ENCODE data around the gene MARK3.

MARK3 gene

GRCh38 chr14:103492156-103492925 is 107.1 kb downstream of the MARK3 start:
- H3K4me1 ChIP-seq (ENCODE audit: control insufficient read depth, insufficient read depth, low read length): no peaks in the 10 kb centered on the region
- no peaks in the 10 kb centered on the region for H3K9me3 ChIP-seq (ENCODE audit: control insufficient read depth, insufficient read depth, low read length)
- H3K36me3 ChIP-seq (ENCODE audit: control insufficient read depth, insufficient read depth, low read length): peaks cover 74% of the 10 kb centered on the region
- no peaks in the 10 kb centered on the region for H3K27me3 ChIP-seq (ENCODE audit: control insufficient read depth, insufficient read depth, low read length)
- no peak overlapping the region for H3K4me3 ChIP-seq (ENCODE audit: low read depth, low read length)
- H3K9ac ChIP-seq (ENCODE audit: low read depth, low read length): no peak overlapping the region
- H3K27ac ChIP-seq (ENCODE audit: low read depth, low read length): no peak overlapping the region

- Histone ChIP-seq H3K4me3 (ENCODE audit: low read depth, low read length) (no peak overlapping the region), H3K27ac (ENCODE audit: low read depth, low read length) (no peak overlapping the region), H3K9ac (ENCODE audit: low read depth, low read length) (no peak overlapping the region), H3K9me3 (ENCODE audit: control insufficient read depth, insufficient read depth, low read length) (no peaks in the 10 kb centered on the region), H3K27me3 (ENCODE audit: control insufficient read depth, insufficient read depth, low read length) (no peaks in the 10 kb centered on the region), H3K36me3 (ENCODE audit: control insufficient read depth, insufficient read depth, low read length) (peaks cover 71% of the 10 kb centered on the region), H3K4me1 (ENCODE audit: control insufficient read depth, insufficient read depth, low read length) (no peaks in the 10 kb centered on the region)
These were observed 110.6 kb downstream of the MARK3 start for GRCh38 chr14:103495854-103496253.

GRCh38 chr14:103496776-103497175 is 111.6 kb downstream of the MARK3 start:
- Histone ChIP-seq H3K27ac (ENCODE audit: low read depth, low read length) (no peak overlapping the region), H3K27me3 (ENCODE audit: control insufficient read depth, insufficient read depth, low read length) (no peaks in the 10 kb centered on the region), H3K9me3 (ENCODE audit: control insufficient read depth, insufficient read depth, low read length) (no peaks in the 10 kb centered on the region), H3K4me1 (ENCODE audit: control insufficient read depth, insufficient read depth, low read length) (no peaks in the 10 kb centered on the region), H3K4me3 (ENCODE audit: low read depth, low read length) (no peak overlapping the region), H3K36me3 (ENCODE audit: control insufficient read depth, insufficient read depth, low read length) (peaks cover 71% of the 10 kb centered on the region), H3K9ac (ENCODE audit: low read depth, low read length) (no peak overlapping the region)

- H3K27me3 ChIP-seq (ENCODE audit: control insufficient read depth, insufficient read depth, low read length): no peaks in the 10 kb centered on the region
- H3K9ac ChIP-seq (ENCODE audit: low read depth, low read length): no peak overlapping the region
- H3K4me3 ChIP-seq (ENCODE audit: low read depth, low read length): no peak overlapping the region
- H3K27ac ChIP-seq (ENCODE audit: low read depth, low read length): no peak overlapping the region
- H3K36me3 ChIP-seq (ENCODE audit: control insufficient read depth, insufficient read depth, low read length): peaks cover 78% of the 10 kb centered on the region
- H3K9me3 ChIP-seq (ENCODE audit: control insufficient read depth, insufficient read depth, low read length): no peaks in the 10 kb centered on the region
- H3K4me1 ChIP-seq (ENCODE audit: control insufficient read depth, insufficient read depth, low read length): no peaks in the 10 kb centered on the region
These were observed 114.5 kb downstream of the MARK3 start for GRCh38 chr14:103499709-103500108.

GRCh38 chr14:103500148-103500990 is 115.2 kb downstream of the MARK3 start:
- Histone ChIP-seq H3K4me1 (ENCODE audit: control insufficient read depth, insufficient read depth, low read length) (no peaks in the 10 kb centered on the region), H3K9me3 (ENCODE audit: control insufficient read depth, insufficient read depth, low read length) (no peaks in the 10 kb centered on the region), H3K27me3 (ENCODE audit: control insufficient read depth, insufficient read depth, low read length) (no peaks in the 10 kb centered on the region), H3K4me3 (ENCODE audit: low read depth, low read length) (no peak overlapping the region), H3K27ac (ENCODE audit: low read depth, low read length) (peak overlapping the region; percentile 44), H3K9ac (ENCODE audit: low read depth, low read length) (no peak overlapping the region), H3K36me3 (ENCODE audit: control insufficient read depth, insufficient read depth, low read length) (peaks cover 78% of the 10 kb centered on the region)

GRCh38 chr14:103501041-103501870 is 116.0 kb downstream of the MARK3 start:
- peaks cover 76% of the 10 kb centered on the region for H3K36me3 ChIP-seq (ENCODE audit: control insufficient read depth, insufficient read depth, low read length)
- no peaks in the 10 kb centered on the region for H3K4me1 ChIP-seq (ENCODE audit: control insufficient read depth, insufficient read depth, low read length)

GRCh38 chr14:103501921-103502669 is 116.9 kb downstream of the MARK3 start:
- no peak overlapping the region for H3K9ac ChIP-seq (ENCODE audit: low read depth, low read length)
- H3K27me3 ChIP-seq (ENCODE audit: control insufficient read depth, insufficient read depth, low read length): no peaks in the 10 kb centered on the region
- H3K36me3 ChIP-seq (ENCODE audit: control insufficient read depth, insufficient read depth, low read length): peaks cover 75% of the 10 kb centered on the region
- H3K9me3 ChIP-seq (ENCODE audit: control insufficient read depth, insufficient read depth, low read length): no peaks in the 10 kb centered on the region
- H3K27ac ChIP-seq (ENCODE audit: low read depth, low read length): no peak overlapping the region
- no peak overlapping the region for H3K4me3 ChIP-seq (ENCODE audit: low read depth, low read length)
- H3K4me1 ChIP-seq (ENCODE audit: control insufficient read depth, insufficient read depth, low read length): no peaks in the 10 kb centered on the region

More at GRCh38 chr14:103501041-103501870, 116.0 kb downstream of the MARK3 start:
- Histone ChIP-seq H3K9ac (ENCODE audit: low read depth, low read length) (no peak overlapping the region), H3K4me3 (ENCODE audit: low read depth, low read length) (no peak overlapping the region), H3K9me3 (ENCODE audit: control insufficient read depth, insufficient read depth, low read length) (no peaks in the 10 kb centered on the region), H3K27ac (ENCODE audit: low read depth, low read length) (no peak overlapping the region), H3K27me3 (ENCODE audit: control insufficient read depth, insufficient read depth, low read length) (no peaks in the 10 kb centered on the region)

GRCh38 chr14:103502877-103503276 is 117.7 kb downstream of the MARK3 start:
- H3K36me3 ChIP-seq (ENCODE audit: control insufficient read depth, insufficient read depth, low read length): peaks cover 75% of the 10 kb centered on the region
- no peak overlapping the region for H3K9ac ChIP-seq (ENCODE audit: low read depth, low read length)
- no peak overlapping the region for H3K4me3 ChIP-seq (ENCODE audit: low read depth, low read length)
- no peaks in the 10 kb centered on the region for H3K4me1 ChIP-seq (ENCODE audit: control insufficient read depth, insufficient read depth, low read length)
- H3K27ac ChIP-seq (ENCODE audit: low read depth, low read length): no peak overlapping the region
- no peaks in the 10 kb centered on the region for H3K9me3 ChIP-seq (ENCODE audit: control insufficient read depth, insufficient read depth, low read length)
- H3K27me3 ChIP-seq (ENCODE audit: control insufficient read depth, insufficient read depth, low read length): no peaks in the 10 kb centered on the region

- H3K27ac ChIP-seq (ENCODE audit: low read depth, low read length): no peak overlapping the region
These were observed 118.1 kb downstream of the MARK3 start for GRCh38 chr14:103503296-103503695.

GRCh38 chr14:103504991-103505565 is 119.9 kb downstream of the MARK3 start:
- Histone ChIP-seq H3K27ac (ENCODE audit: low read depth, low read length) (no peak overlapping the region), H3K4me3 (ENCODE audit: low read depth, low read length) (no peak overlapping the region), H3K9ac (ENCODE audit: low read depth, low read length) (no peak overlapping the region), H3K27me3 (ENCODE audit: control insufficient read depth, insufficient read depth, low read length) (no peaks in the 10 kb centered on the region), H3K4me1 (ENCODE audit: control insufficient read depth, insufficient read depth, low read length) (no peaks in the 10 kb centered on the region), H3K36me3 (ENCODE audit: control insufficient read depth, insufficient read depth, low read length) (peaks cover 74% of the 10 kb centered on the region), H3K9me3 (ENCODE audit: control insufficient read depth, insufficient read depth, low read length) (no peaks in the 10 kb centered on the region)

More at GRCh38 chr14:103503296-103503695, 118.1 kb downstream of the MARK3 start:
- Histone ChIP-seq H3K4me1 (ENCODE audit: control insufficient read depth, insufficient read depth, low read length) (no peaks in the 10 kb centered on the region), H3K9me3 (ENCODE audit: control insufficient read depth, insufficient read depth, low read length) (no peaks in the 10 kb centered on the region), H3K27me3 (ENCODE audit: control insufficient read depth, insufficient read depth, low read length) (no peaks in the 10 kb centered on the region), H3K36me3 (ENCODE audit: control insufficient read depth, insufficient read depth, low read length) (peaks cover 74% of the 10 kb centered on the region), H3K9ac (ENCODE audit: low read depth, low read length) (no peak overlapping the region), H3K4me3 (ENCODE audit: low read depth, low read length) (no peak overlapping the region)

Data from HUES48 (cell line).